Measurements from ENCODE around the gene DPYSL4.

Gene DPYSL4

DNA sequence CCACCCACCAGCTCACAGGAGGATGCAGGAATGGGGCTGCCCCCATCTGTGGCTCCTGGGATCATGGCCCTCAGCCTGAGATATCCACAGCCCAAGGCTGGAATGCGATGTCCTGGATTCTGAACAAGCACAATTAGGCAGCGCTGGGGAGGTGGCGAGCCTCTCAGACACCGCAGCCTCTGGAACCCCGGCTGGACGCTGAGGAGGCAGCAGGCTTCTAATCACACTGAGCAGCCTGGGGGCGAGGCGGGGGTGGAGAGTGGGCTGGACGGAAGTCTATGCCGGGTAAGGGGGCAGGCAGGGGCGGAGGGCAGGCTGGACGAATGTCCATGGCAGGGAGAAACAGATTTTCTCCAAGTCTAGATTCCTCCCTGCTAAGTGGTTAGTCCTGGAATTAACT lies 56.4 kb downstream of the DPYSL4 start:
- no peaks in the 10 kb centered on the region for H3K79me2 ChIP-seq (ENCODE audit: insufficient read depth, low read depth)
- TF ChIP-seq, protein P1, sequence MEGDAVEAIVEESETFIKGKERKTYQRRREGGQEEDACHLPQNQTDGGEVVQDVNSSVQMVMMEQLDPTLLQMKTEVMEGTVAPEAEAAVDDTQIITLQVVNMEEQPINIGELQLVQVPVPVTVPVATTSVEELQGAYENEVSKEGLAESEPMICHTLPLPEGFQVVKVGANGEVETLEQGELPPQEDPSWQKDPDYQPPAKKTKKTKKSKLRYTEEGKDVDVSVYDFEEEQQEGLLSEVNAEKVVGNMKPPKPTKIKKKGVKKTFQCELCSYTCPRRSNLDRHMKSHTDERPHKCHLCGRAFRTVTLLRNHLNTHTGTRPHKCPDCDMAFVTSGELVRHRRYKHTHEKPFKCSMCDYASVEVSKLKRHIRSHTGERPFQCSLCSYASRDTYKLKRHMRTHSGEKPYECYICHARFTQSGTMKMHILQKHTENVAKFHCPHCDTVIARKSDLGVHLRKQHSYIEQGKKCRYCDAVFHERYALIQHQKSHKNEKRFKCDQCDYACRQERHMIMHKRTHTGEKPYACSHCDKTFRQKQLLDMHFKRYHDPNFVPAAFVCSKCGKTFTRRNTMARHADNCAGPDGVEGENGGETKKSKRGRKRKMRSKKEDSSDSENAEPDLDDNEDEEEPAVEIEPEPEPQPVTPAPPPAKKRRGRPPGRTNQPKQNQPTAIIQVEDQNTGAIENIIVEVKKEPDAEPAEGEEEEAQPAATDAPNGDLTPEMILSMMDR (conservative IDR thresholded peaks at IDR 0.05; ENCODE audit: low read depth, low read length): no peak
- no peak overlapping the region for H3K27ac ChIP-seq
- no peak overlapping the region for H3K9ac ChIP-seq
- H3K36me3 ChIP-seq (ENCODE audit: insufficient read depth): no peaks in the 10 kb centered on the region
- no peak overlapping the region for H3K4me3 ChIP-seq (IDR thresholded peaks at IDR 0.05; ENCODE audit: insufficient read depth, low read depth, low read length)
- no peaks in the 10 kb centered on the region for H3K4me1 ChIP-seq (ENCODE audit: low read depth, poor library complexity, severe bottlenecking)
- peaks cover 43% of the 10 kb centered on the region for H3K27me3 ChIP-seq (ENCODE audit: insufficient read depth, low read depth)
- H4K20me1 ChIP-seq (ENCODE audit: insufficient read depth): no peaks in the 10 kb centered on the region
- no peak overlapping the region for H3K4me2 ChIP-seq
- no peak overlapping the region for H2AFZ ChIP-seq (ENCODE audit: low read depth)

DNA sequence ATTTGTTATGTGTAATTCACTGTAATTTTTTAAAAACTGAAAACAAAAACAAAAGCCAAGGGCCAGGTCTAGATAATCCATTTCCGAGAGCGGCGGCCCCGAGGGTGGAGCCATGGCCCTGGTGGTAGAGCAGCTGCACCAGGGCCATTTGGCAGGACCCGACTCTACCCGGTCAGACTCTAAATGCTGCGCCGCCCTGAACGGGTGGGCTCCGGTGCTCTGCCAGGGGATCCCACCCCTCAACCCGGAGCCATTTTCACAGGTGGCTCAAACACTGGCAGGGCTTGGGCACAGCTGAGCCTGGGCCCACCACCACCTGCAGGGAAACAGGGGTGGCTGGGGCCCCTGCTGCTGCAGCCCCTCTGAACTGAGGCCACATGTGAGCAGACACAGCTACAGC lies 56.9 kb downstream of the DPYSL4 start:
- Histone ChIP-seq H3K79me2 (ENCODE audit: insufficient read depth, low read depth) (no peaks in the 10 kb centered on the region), H3K27ac (no peak overlapping the region), H3K4me1 (ENCODE audit: low read depth, poor library complexity, severe bottlenecking) (no peaks in the 10 kb centered on the region), H3K36me3 (ENCODE audit: insufficient read depth) (no peaks in the 10 kb centered on the region), H4K20me1 (ENCODE audit: insufficient read depth) (no peaks in the 10 kb centered on the region), H2AFZ (ENCODE audit: low read depth) (no peak overlapping the region), H3K4me2 (no peak overlapping the region), H3K27me3 (ENCODE audit: insufficient read depth, low read depth) (peaks cover 40% of the 10 kb centered on the region), H3K4me3 (IDR thresholded peaks at IDR 0.05; ENCODE audit: insufficient read depth, low read depth, low read length) (no peak overlapping the region), H3K9ac (no peak overlapping the region)
- TF ChIP-seq, protein P1 (conservative IDR thresholded peaks at IDR 0.05; ENCODE audit: low read depth, low read length): no peak

DNA sequence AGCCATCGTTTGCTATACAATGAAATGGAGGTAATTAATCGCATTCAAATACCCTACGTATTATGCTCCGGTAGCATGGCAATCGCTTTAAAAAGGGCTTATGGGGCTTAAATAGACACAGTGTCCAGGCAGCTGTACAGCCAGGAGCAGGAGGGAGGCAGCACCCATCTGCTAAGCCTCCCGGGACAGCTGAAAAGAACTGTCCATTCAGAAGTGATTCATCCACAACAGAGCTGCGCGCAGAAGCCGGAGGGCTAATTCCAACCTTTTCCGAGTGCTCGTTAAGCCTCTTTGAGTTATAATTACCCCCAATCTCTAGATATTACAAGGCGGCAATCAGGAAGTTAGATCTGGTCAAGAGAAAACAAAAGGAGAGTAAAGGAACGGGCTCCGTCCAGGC lies 58.3 kb downstream of the DPYSL4 start:
- TF ChIP-seq, protein P1 (conservative IDR thresholded peaks at IDR 0.05; ENCODE audit: low read depth, low read length): no peak
- Histone ChIP-seq H3K79me2 (ENCODE audit: insufficient read depth, low read depth) (no peaks in the 10 kb centered on the region), H3K36me3 (ENCODE audit: insufficient read depth) (no peaks in the 10 kb centered on the region), H3K4me2 (no peak overlapping the region), H3K9ac (no peak overlapping the region), H2AFZ (ENCODE audit: low read depth) (no peak overlapping the region), H3K27me3 (ENCODE audit: insufficient read depth, low read depth) (peaks cover 37% of the 10 kb centered on the region), H3K4me3 (IDR thresholded peaks at IDR 0.05; ENCODE audit: insufficient read depth, low read depth, low read length) (no peak overlapping the region), H3K4me1 (ENCODE audit: low read depth, poor library complexity, severe bottlenecking) (no peaks in the 10 kb centered on the region), H3K27ac (no peak overlapping the region), H4K20me1 (ENCODE audit: insufficient read depth) (no peaks in the 10 kb centered on the region)

DNA sequence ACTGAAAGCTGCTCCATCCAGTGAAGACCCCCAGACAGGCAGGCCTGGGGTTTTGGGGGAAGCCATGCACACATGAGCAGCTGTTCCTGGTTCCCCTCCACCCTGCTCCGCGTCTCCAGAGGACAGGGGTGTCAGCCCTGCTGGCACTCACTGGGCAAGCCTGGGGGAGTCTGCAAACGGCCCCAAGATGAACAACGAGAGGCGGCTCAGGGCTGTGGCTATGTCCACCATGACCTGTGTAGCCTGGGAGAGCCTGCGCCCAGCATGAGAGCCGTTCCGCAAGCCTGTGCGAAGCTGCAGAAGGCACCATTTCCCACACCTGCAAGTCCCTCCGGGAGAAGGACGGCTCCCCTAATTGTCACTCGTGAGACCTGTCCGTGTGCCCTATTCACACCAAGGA lies 59.5 kb downstream of the DPYSL4 start:
- Histone ChIP-seq H3K4me3 (IDR thresholded peaks at IDR 0.05; ENCODE audit: insufficient read depth, low read depth, low read length) (no peak overlapping the region), H2AFZ (ENCODE audit: low read depth) (no peak overlapping the region), H4K20me1 (ENCODE audit: insufficient read depth) (no peaks in the 10 kb centered on the region), H3K79me2 (ENCODE audit: insufficient read depth, low read depth) (no peaks in the 10 kb centered on the region), H3K36me3 (ENCODE audit: insufficient read depth) (no peaks in the 10 kb centered on the region), H3K27me3 (ENCODE audit: insufficient read depth, low read depth) (peaks cover 30% of the 10 kb centered on the region), H3K4me2 (no peak overlapping the region), H3K9ac (no peak overlapping the region), H3K27ac (no peak overlapping the region), H3K4me1 (ENCODE audit: low read depth, poor library complexity, severe bottlenecking) (no peaks in the 10 kb centered on the region)
- TF ChIP-seq, protein P1 (conservative IDR thresholded peaks at IDR 0.05; ENCODE audit: low read depth, low read length): no peak
